RWPE1 (cell line): ENCODE results near the gene GFRAL.
A peak's percentile ranks its signal among the peaks of the same experiment; 100 is the strongest.

ENCODE experiments used
- CTCF ChIA-PET: fragments of 350-600 bp; sonication (Branson Sonifier 250); formaldehyde crosslinking; extraction: SDS; loops from one replicate; lab custom pipeline; 2021; lab: Yijun Ruan, JAX
- POLR2A ChIA-PET: fragments of 400-600 bp; formaldehyde crosslinking; extraction: SDS; loops from one replicate; lab custom pipeline; 2020; ENCODE audit warnings: antibody characterized with exemption; ENCODE audit not compliant: low non-redundant PET; lab: Yijun Ruan, JAX
- DNase-seq: peaks from one replicate; pipeline ENCODE4 v3.0.0; 2012; ENCODE audit warnings: low spot score
- H3K27ac ChIP-seq: fragments of 450-650 bp; 2 replicates; pipeline ENCODE4 v1.5.1; 2017
- CTCF ChIP-seq: fragments of 450-650 bp; conservative IDR thresholded peaks from 2 replicates; pipeline ENCODE4 v1.5.1; 2017; ENCODE audit warnings: low read depth, mild to moderate bottlenecking

The GFRAL gene

GRCh38 chr6:55379471-55379870 is 52.2 kb downstream of the GFRAL start:
- ChIA-PET POLR2A (no interaction called here), CTCF (no interaction called here)
- no peak for DNase-seq
- no peak overlapping the region for H3K27ac ChIP-seq
- TF ChIP-seq CTCF: no peak

- ChIA-PET CTCF (no interaction called here), POLR2A (no interaction called here)
- H3K27ac ChIP-seq: no peak overlapping the region
- no peak for DNase-seq
- no peak for TF ChIP-seq CTCF
Observed at GRCh38 chr6:55379895-55380294, 52.6 kb downstream of the GFRAL start.

GRCh38 chr6:55388211-55388610 is 60.9 kb downstream of the GFRAL start:
- POLR2A ChIA-PET: no interaction called here
- peak; percentile 2 for DNase-seq
- no peak overlapping the region for H3K27ac ChIP-seq
- no peak for TF ChIP-seq CTCF
- CTCF ChIA-PET: no interaction called here

- H3K27ac ChIP-seq: no peak overlapping the region
- ChIA-PET POLR2A (no interaction called here), CTCF (no interaction called here)
- TF ChIP-seq CTCF: no peak
- DNase-seq: no peak
Observed at GRCh38 chr6:55395871-55396270, 68.6 kb downstream of the GFRAL start.

- no peak for DNase-seq
- H3K27ac ChIP-seq: no peak overlapping the region
- POLR2A ChIA-PET: no interaction called here
- CTCF ChIA-PET: no interaction called here
- no peak for TF ChIP-seq CTCF
Observed at GRCh38 chr6:55397986-55398385, 70.7 kb downstream of the GFRAL start.

GRCh38 chr6:55399351-55399750 is 72.1 kb downstream of the GFRAL start:
- ChIA-PET CTCF (interaction anchor here (0.7 kb wide), 2 partner anchors 76 to 514 kb away, joined by 3 read pairs; no protein-coding TSS in a partner anchor), POLR2A (no interaction called here)
- H3K27ac ChIP-seq: no peak overlapping the region
- DNase-seq: no peak
- no peak for TF ChIP-seq CTCF
